ENCODE data around the gene MYCN.
"Not testable (repeated sequence)": the region's sequence is repeated elsewhere in the genome, so short reads cannot be mapped to it uniquely, and the experiment has no call there.

The MYCN gene

GRCh38 chr2:15901808-15902130 lies 38.6 kb upstream of the MYCN start:
- no peak overlapping the region for H3K27ac Mint-ChIP-seq
- H3K4me1 Mint-ChIP-seq (ENCODE audit: low read depth) = no peaks in the 10 kb centered on the region
- H3K9me3 Mint-ChIP-seq = peaks cover 10% of the 10 kb centered on the region
- no peaks in the 10 kb centered on the region for H3K27me3 Mint-ChIP-seq
- H3K36me3 Mint-ChIP-seq (ENCODE audit: low read depth) = no peaks in the 10 kb centered on the region
- H3K4me3 Mint-ChIP-seq = no peak overlapping the region

- H3K27me3 Mint-ChIP-seq; H3K27ac Mint-ChIP-seq; H3K4me3 Mint-ChIP-seq; H3K4me1 Mint-ChIP-seq (ENCODE audit: low read depth); H3K36me3 Mint-ChIP-seq (ENCODE audit: low read depth); H3K9me3 Mint-ChIP-seq: not testable (repeated sequence)
Observed at GRCh38 chr2:15903910-15904309, 36.4 kb upstream of the MYCN start.

- peaks cover 3% of the 10 kb centered on the region for H3K9me3 Mint-ChIP-seq
- H3K27me3 Mint-ChIP-seq = no peaks in the 10 kb centered on the region
- no peaks in the 10 kb centered on the region for H3K36me3 Mint-ChIP-seq (ENCODE audit: low read depth)
- H3K4me1 Mint-ChIP-seq (ENCODE audit: low read depth) = no peaks in the 10 kb centered on the region
- no peak overlapping the region for H3K4me3 Mint-ChIP-seq
- no peak overlapping the region for H3K27ac Mint-ChIP-seq
Observed at GRCh38 chr2:15905267-15905645, 35.1 kb upstream of the MYCN start.

- no peaks in the 10 kb centered on the region for H3K9me3 Mint-ChIP-seq
- no peaks in the 10 kb centered on the region for H3K27me3 Mint-ChIP-seq
- no peak overlapping the region for H3K4me3 Mint-ChIP-seq
- no peaks in the 10 kb centered on the region for H3K36me3 Mint-ChIP-seq (ENCODE audit: low read depth)
- no peak overlapping the region for H3K27ac Mint-ChIP-seq
- no peaks in the 10 kb centered on the region for H3K4me1 Mint-ChIP-seq (ENCODE audit: low read depth)
Observed at GRCh38 chr2:15905986-15906491, 34.3 kb upstream of the MYCN start.

- Mint-ChIP-seq H3K36me3 (ENCODE audit: low read depth) (no peaks in the 10 kb centered on the region), H3K4me1 (ENCODE audit: low read depth) (no peaks in the 10 kb centered on the region)
Observed at GRCh38 chr2:15906778-15907177, 33.6 kb upstream of the MYCN start.

GRCh38 chr2:15907461-15908324 lies 32.7 kb upstream of the MYCN start:
- H3K27ac Mint-ChIP-seq = no peak overlapping the region
- H3K36me3 Mint-ChIP-seq (ENCODE audit: low read depth) = no peaks in the 10 kb centered on the region
- no peaks in the 10 kb centered on the region for H3K4me1 Mint-ChIP-seq (ENCODE audit: low read depth)
- H3K4me3 Mint-ChIP-seq = no peak overlapping the region
- H3K9me3 Mint-ChIP-seq = no peaks in the 10 kb centered on the region
- no peaks in the 10 kb centered on the region for H3K27me3 Mint-ChIP-seq

More at GRCh38 chr2:15906778-15907177, 33.6 kb upstream of the MYCN start:
- H3K27me3 Mint-ChIP-seq = no peaks in the 10 kb centered on the region
- no peaks in the 10 kb centered on the region for H3K9me3 Mint-ChIP-seq
- no peak overlapping the region for H3K4me3 Mint-ChIP-seq
- no peak overlapping the region for H3K27ac Mint-ChIP-seq

GRCh38 chr2:15908371-15908770 lies 32.0 kb upstream of the MYCN start:
- Mint-ChIP-seq H3K4me3 (no peak overlapping the region), H3K36me3 (ENCODE audit: low read depth) (no peaks in the 10 kb centered on the region), H3K4me1 (ENCODE audit: low read depth) (no peaks in the 10 kb centered on the region), H3K27ac (no peak overlapping the region), H3K9me3 (no peaks in the 10 kb centered on the region), H3K27me3 (no peaks in the 10 kb centered on the region)

- Mint-ChIP-seq H3K27me3 (no peaks in the 10 kb centered on the region), H3K36me3 (ENCODE audit: low read depth) (no peaks in the 10 kb centered on the region), H3K9me3 (no peaks in the 10 kb centered on the region), H3K4me3 (no peak overlapping the region), H3K27ac (no peak overlapping the region), H3K4me1 (ENCODE audit: low read depth) (no peaks in the 10 kb centered on the region)
Observed at GRCh38 chr2:15909157-15909556, 31.2 kb upstream of the MYCN start.

- Mint-ChIP-seq H3K27me3 (no peaks in the 10 kb centered on the region), H3K4me3 (no peak overlapping the region), H3K9me3 (no peaks in the 10 kb centered on the region), H3K4me1 (ENCODE audit: low read depth) (no peaks in the 10 kb centered on the region), H3K36me3 (ENCODE audit: low read depth) (no peaks in the 10 kb centered on the region), H3K27ac (no peak overlapping the region)
Observed at GRCh38 chr2:15909736-15910135, 30.6 kb upstream of the MYCN start.

- not testable (repeated sequence) for H3K36me3 Mint-ChIP-seq (ENCODE audit: low read depth); H3K4me3 Mint-ChIP-seq; H3K27ac Mint-ChIP-seq
Observed at GRCh38 chr2:15911270-15911669, 29.1 kb upstream of the MYCN start.

GRCh38 chr2:15911686-15912085 lies 28.7 kb upstream of the MYCN start:
- Mint-ChIP-seq H3K27me3 (no peaks in the 10 kb centered on the region), H3K27ac (no peak overlapping the region), H3K4me1 (ENCODE audit: low read depth) (no peaks in the 10 kb centered on the region), H3K9me3 (no peaks in the 10 kb centered on the region), H3K36me3 (ENCODE audit: low read depth) (no peaks in the 10 kb centered on the region), H3K4me3 (no peak overlapping the region)

More at GRCh38 chr2:15911270-15911669, 29.1 kb upstream of the MYCN start:
- not testable (repeated sequence) for H3K27me3 Mint-ChIP-seq; H3K4me1 Mint-ChIP-seq (ENCODE audit: low read depth); H3K9me3 Mint-ChIP-seq

- Mint-ChIP-seq H3K36me3 (ENCODE audit: low read depth) (no peaks in the 10 kb centered on the region), H3K4me3 (no peak overlapping the region), H3K27ac (no peak overlapping the region), H3K27me3 (no peaks in the 10 kb centered on the region), H3K9me3 (no peaks in the 10 kb centered on the region), H3K4me1 (ENCODE audit: low read depth) (no peaks in the 10 kb centered on the region)
Observed at GRCh38 chr2:15912203-15912602, 28.1 kb upstream of the MYCN start.

- Mint-ChIP-seq H3K9me3 (no peaks in the 10 kb centered on the region), H3K4me3 (no peak overlapping the region)
Observed at GRCh38 chr2:15913146-15913545, 27.2 kb upstream of the MYCN start.

GRCh38 chr2:15914596-15915385 lies 25.6 kb upstream of the MYCN start:
- Mint-ChIP-seq H3K4me3 (no peak overlapping the region), H3K27me3 (peaks cover 4% of the 10 kb centered on the region), H3K36me3 (ENCODE audit: low read depth) (no peaks in the 10 kb centered on the region), H3K27ac (no peak overlapping the region), H3K4me1 (ENCODE audit: low read depth) (no peaks in the 10 kb centered on the region), H3K9me3 (no peaks in the 10 kb centered on the region)

More at GRCh38 chr2:15913146-15913545, 27.2 kb upstream of the MYCN start:
- Mint-ChIP-seq H3K27ac (no peak overlapping the region), H3K4me1 (ENCODE audit: low read depth) (no peaks in the 10 kb centered on the region), H3K27me3 (no peaks in the 10 kb centered on the region), H3K36me3 (ENCODE audit: low read depth) (no peaks in the 10 kb centered on the region)

- not testable (repeated sequence) for H3K9me3 Mint-ChIP-seq; H3K4me1 Mint-ChIP-seq (ENCODE audit: low read depth); H3K36me3 Mint-ChIP-seq (ENCODE audit: low read depth); H3K27ac Mint-ChIP-seq; H3K27me3 Mint-ChIP-seq; H3K4me3 Mint-ChIP-seq
Observed at GRCh38 chr2:15915546-15915945, 24.8 kb upstream of the MYCN start.
